Neural cell (in vitro differentiated cells): ENCODE results near the gene NKX1-2. TPM values are rescaled to one million over a fixed set of nuclear protein-coding genes. Genes with fewer than 3 reads are reported as not detected.

Experiments used
- H2AFZ ChIP-seq: fragments of 200-600, 300-800 bp; sonication (generic), shearing (Covaris generic); 2 replicates; pipeline ENCODE4 v1.6.0; 2014; ENCODE audit warnings: low read depth, mild to moderate bottlenecking, antibody characterized with exemption, low read length, moderate library complexity
- H3F3A ChIP-seq: fragments of 200-600 bp; shearing (Covaris generic); 2 replicates; pipeline ENCODE4 v1.6.1; 2016; ENCODE audit warnings: mild to moderate bottlenecking, moderate library complexity, mixed read lengths, antibody characterized with exemption, low read length; ENCODE audit not compliant: insufficient read depth, poor library complexity, severe bottlenecking
- H3K27ac ChIP-seq: fragments of 200-600, 300-800 bp; sonication (generic), shearing (Covaris generic); 2 replicates; pipeline ENCODE4 v1.5.1; 2014; ENCODE audit warnings: mild to moderate bottlenecking, low read length, moderate library complexity
- H3K27me3 ChIP-seq: fragments of 300-800, 200-600 bp; sonication (generic), shearing (Covaris generic); 2 replicates; pipeline ENCODE4 v1.6.0; 2014; ENCODE audit warnings: mild to moderate bottlenecking, low read depth, low read length, moderate library complexity; ENCODE audit not compliant: insufficient read depth
- H3K36me3 ChIP-seq: fragments of 300-800, 200-600 bp; sonication (generic), shearing (Covaris generic); 2 replicates; pipeline ENCODE4 v1.5.1; 2014; ENCODE audit warnings: mild to moderate bottlenecking, antibody characterized with exemption, low read length, moderate library complexity; ENCODE audit not compliant: insufficient read depth
- H3K4me2 ChIP-seq: fragments of 300-800, 200-600 bp; sonication (generic), shearing (Covaris generic); 2 replicates; pipeline ENCODE4 v1.6.0; 2014; ENCODE audit warnings: mild to moderate bottlenecking, low read length
- H3K4me3 ChIP-seq: fragments of 300-800, 200-600 bp; sonication (generic), shearing (Covaris generic); 2 replicates; pipeline ENCODE4 v1.5.1; 2014; ENCODE audit warnings: mild to moderate bottlenecking, low read length, moderate library complexity
- H3K79me2 ChIP-seq: fragments of 200-600 bp; shearing (Covaris generic); replicated peaks from 2 replicates; pipeline ENCODE4 v1.6.0; 2014; ENCODE audit warnings: mild to moderate bottlenecking, low read length, moderate library complexity; ENCODE audit not compliant: insufficient read depth
- H3K9ac ChIP-seq: fragments of 300-800, 200-600 bp; sonication (generic), shearing (Covaris generic); 2 replicates; pipeline ENCODE4 v1.6.1; 2016; ENCODE audit warnings: mild to moderate bottlenecking, low read length, mixed read lengths
- H3K9me2 ChIP-seq: fragments of 200-600 bp; shearing (Covaris generic); 2 replicates; pipeline ENCODE4 v1.6.1; 2016; ENCODE audit warnings: mild to moderate bottlenecking, low read length, mixed read lengths; ENCODE audit not compliant: insufficient read depth
- H3K9me3 ChIP-seq: fragments of 200-600, 300-800 bp; sonication (generic), shearing (Covaris generic); 2 replicates; pipeline ENCODE4 v1.6.1; 2016; ENCODE audit warnings: mild to moderate bottlenecking, mixed run types, low read length, moderate library complexity, mixed read lengths
- H4K20me1 ChIP-seq: fragments of 200-600 bp; shearing (Covaris generic); 2 replicates; pipeline ENCODE4 v1.6.1; 2016; ENCODE audit warnings: mild to moderate bottlenecking, mixed run types; ENCODE audit not compliant: insufficient read depth
- CTCF ChIP-seq: fragments of 450-650 bp; IDR thresholded peaks from 2 replicates; pipeline ENCODE4 v1.5.1; 2014; ENCODE audit warnings: antibody characterized with exemption, mild to moderate bottlenecking, moderate library complexity; ENCODE audit not compliant: poor library complexity, severe bottlenecking
- EP300 ChIP-seq: fragments of 450-650 bp; conservative IDR thresholded peaks from 2 replicates; pipeline ENCODE4 v1.6.1; 2014; ENCODE audit warnings: antibody characterized with exemption, mild to moderate bottlenecking, moderate library complexity; ENCODE audit not compliant: poor library complexity, severe bottlenecking
- EZH2 ChIP-seq: fragments of 200-600, 300-800 bp; shearing (Covaris generic), sonication (generic); IDR thresholded peaks from 2 replicates; pipeline ENCODE4 v1.6.1; 2014; ENCODE audit warnings: antibody characterized with exemption, low read length, borderline replicate concordance, mild to moderate bottlenecking; ENCODE audit not compliant: insufficient read depth, poor library complexity, severe bottlenecking
- MXI1 ChIP-seq: fragments of 450-650 bp; conservative IDR thresholded peaks from 2 replicates; pipeline ENCODE4 v1.6.1; 2014; ENCODE audit warnings: antibody characterized with exemption, mild to moderate bottlenecking; ENCODE audit not compliant: poor library complexity, severe bottlenecking
- POLR2AphosphoS5 ChIP-seq: IDR thresholded peaks from 2 replicates; pipeline ENCODE4 v1.6.1; 2012
- RAD21 ChIP-seq: fragments of 450-650 bp; conservative IDR thresholded peaks from 2 replicates; pipeline ENCODE4 v1.6.1; 2014; ENCODE audit warnings: antibody characterized with exemption, mild to moderate bottlenecking, moderate library complexity
- REST ChIP-seq: IDR thresholded peaks from 2 replicates; pipeline ENCODE4 v1.6.1; 2012; ENCODE audit warnings: borderline replicate concordance
- SMC3 ChIP-seq: fragments of 450-650 bp; conservative IDR thresholded peaks from 2 replicates; pipeline ENCODE4 v1.6.1; 2014; ENCODE audit warnings: antibody characterized with exemption, mild to moderate bottlenecking, moderate library complexity; ENCODE audit not compliant: poor library complexity
- TAF1 ChIP-seq: IDR thresholded peaks from 2 replicates; pipeline ENCODE4 v1.6.1; 2012; ENCODE audit warnings: low read depth
- polyA plus RNA-seq: library from polyadenylated mRNA; depleted of rRNA; stranded (reverse); fragments of >200 nt; gene quantifications from 2 replicates; pipeline ENCODE4 v1.2.3, GENCODE V29; 2014

The NKX1-2 gene
- polyA plus RNA-seq, 1 donor from 2014 or later, result 0.19 TPM

GRCh38 chr10:124493214-124493882, 43.5 kb upstream of the NKX1-2 start:
- TF ChIP-seq CTCF (no peak), EZH2 (no peak), TAF1 (no peak), MXI1 (no peak), SMC3 (no peak), EP300 (no peak), RAD21 (no peak), POLR2AphosphoS5 (no peak), REST (no peak)
- no peak overlapping the region for H3K4me2 ChIP-seq

GRCh38 chr10:124492266-124492665, 42.4 kb upstream of the NKX1-2 start:
- TF ChIP-seq SMC3 (no peak), POLR2AphosphoS5 (no peak), EZH2 (no peak), EP300 (no peak), TAF1 (no peak), MXI1 (no peak), REST (no peak), RAD21 (no peak), CTCF (no peak)
- Histone ChIP-seq H2AFZ (no peak overlapping the region), H3K9me3 (no peaks in the 10 kb centered on the region), H3K36me3 (no peaks in the 10 kb centered on the region), H3K4me2 (no peak overlapping the region), H3K79me2 (no peaks in the 10 kb centered on the region), H3K9ac (no peak overlapping the region), H3K27me3 (no peaks in the 10 kb centered on the region), H3K27ac (no peak overlapping the region), H3K9me2 (no peaks in the 10 kb centered on the region), H4K20me1 (no peaks in the 10 kb centered on the region), H3K4me3 (no peak overlapping the region), H3F3A (no peaks in the 10 kb centered on the region)

More at GRCh38 chr10:124493214-124493882, 43.5 kb upstream of the NKX1-2 start:
- H4K20me1 ChIP-seq, result no peaks in the 10 kb centered on the region
- no peak overlapping the region for H3K27ac ChIP-seq
- no peak overlapping the region for H3K9ac ChIP-seq
- no peaks in the 10 kb centered on the region for H3F3A ChIP-seq
- H2AFZ ChIP-seq, result no peak overlapping the region
- no peaks in the 10 kb centered on the region for H3K27me3 ChIP-seq
- H3K79me2 ChIP-seq, result no peaks in the 10 kb centered on the region
- H3K36me3 ChIP-seq, result no peaks in the 10 kb centered on the region
- H3K9me3 ChIP-seq, result no peaks in the 10 kb centered on the region
- no peaks in the 10 kb centered on the region for H3K9me2 ChIP-seq
- H3K4me3 ChIP-seq, result no peak overlapping the region
